ENCODE measurements around the gene SPECC1.
A peak's percentile ranks its signal among the peaks of the same experiment; 100 is the strongest.

The SPECC1 gene

GRCh38 chr17:20133517-20133916, 124.4 kb downstream of the SPECC1 start:
- TF ChIP-seq CTCF (IDR thresholded peaks at IDR 0.05; ENCODE audit: insufficient read depth, low read depth, low read length, missing control alignments), result no peak
- no peak for DNase-seq (ENCODE audit: low read depth)
- no peak overlapping the region for H3K4me3 ChIP-seq (ENCODE audit: low read length)

GRCh38 chr17:20141198-20141972, 132.2 kb downstream of the SPECC1 start:
- no peak overlapping the region for H3K4me3 ChIP-seq (ENCODE audit: low read length)
- no peak for TF ChIP-seq CTCF (IDR thresholded peaks at IDR 0.05; ENCODE audit: insufficient read depth, low read depth, low read length, missing control alignments)
- peak; percentile 37 for DNase-seq (ENCODE audit: low read depth)

GRCh38 chr17:20142268-20142667, 133.1 kb downstream of the SPECC1 start:
- DNase-seq (ENCODE audit: low read depth), result peak; percentile 60
- no peak overlapping the region for H3K4me3 ChIP-seq (ENCODE audit: low read length)
- TF ChIP-seq CTCF (IDR thresholded peaks at IDR 0.05; ENCODE audit: insufficient read depth, low read depth, low read length, missing control alignments), result no peak

GRCh38 chr17:20143740-20144139, 134.6 kb downstream of the SPECC1 start:
- H3K4me3 ChIP-seq (ENCODE audit: low read length), result no peak overlapping the region
- TF ChIP-seq CTCF (IDR thresholded peaks at IDR 0.05; ENCODE audit: insufficient read depth, low read depth, low read length, missing control alignments), result no peak
- DNase-seq (ENCODE audit: low read depth), result no peak

GRCh38 chr17:20145567-20145966, 136.4 kb downstream of the SPECC1 start:
- no peak overlapping the region for H3K4me3 ChIP-seq (ENCODE audit: low read length)
- DNase-seq (ENCODE audit: low read depth), result no peak

GRCh38 chr17:20149251-20149650, 140.1 kb downstream of the SPECC1 start:
- DNase-seq (ENCODE audit: low read depth), result no peak
- no peak for TF ChIP-seq CTCF (IDR thresholded peaks at IDR 0.05; ENCODE audit: insufficient read depth, low read depth, low read length, missing control alignments)
- no peak overlapping the region for H3K4me3 ChIP-seq (ENCODE audit: low read length)

More at GRCh38 chr17:20145567-20145966, 136.4 kb downstream of the SPECC1 start:
- no peak for TF ChIP-seq CTCF (IDR thresholded peaks at IDR 0.05; ENCODE audit: insufficient read depth, low read depth, low read length, missing control alignments)

- no peak for DNase-seq (ENCODE audit: low read depth)
- no peak overlapping the region for H3K4me3 ChIP-seq (ENCODE audit: low read length)
- no peak for TF ChIP-seq CTCF (IDR thresholded peaks at IDR 0.05; ENCODE audit: insufficient read depth, low read depth, low read length, missing control alignments)
Observed at GRCh38 chr17:20151174-20151573, 142.0 kb downstream of the SPECC1 start.

All from epithelial cell of esophagus (primary cell).